ENCODE data around the gene SLC7A14.

DNA sequence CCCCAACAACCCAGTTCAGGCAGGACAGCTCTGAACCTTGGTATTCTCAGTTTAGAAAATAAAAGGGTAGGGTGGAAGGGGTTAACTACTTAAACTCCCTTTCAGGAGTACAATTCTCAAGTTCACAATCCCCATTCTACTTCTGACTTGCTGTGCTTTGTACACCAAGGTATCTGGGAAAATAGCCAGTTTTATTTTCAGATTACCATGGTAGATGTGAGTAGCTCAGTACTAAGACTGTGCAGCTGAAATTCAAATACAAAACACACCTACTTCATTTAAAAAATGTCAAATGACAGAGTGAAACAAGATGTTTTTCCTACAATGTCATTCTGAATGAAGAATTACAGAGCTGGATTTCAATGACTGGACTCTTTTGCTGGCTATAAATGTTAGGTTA lies 27.4 kb downstream of the SLC7A14 start:
- no peak for TF ChIP-seq CTCF (conservative IDR thresholded peaks at IDR 0.05; ENCODE audit: low read depth, low read length)
- no peak for TF ChIP-seq EZH2 (IDR thresholded peaks at IDR 0.05; ENCODE audit: low read length, unreplicated experiment)

Data from PC-3 (cell line).